ENCODE data around the gene VCL.
"Not testable (repeated sequence)": the region's sequence is repeated elsewhere in the genome, so short reads cannot be mapped to it uniquely, and the experiment has no call there.

The VCL gene

DNA sequence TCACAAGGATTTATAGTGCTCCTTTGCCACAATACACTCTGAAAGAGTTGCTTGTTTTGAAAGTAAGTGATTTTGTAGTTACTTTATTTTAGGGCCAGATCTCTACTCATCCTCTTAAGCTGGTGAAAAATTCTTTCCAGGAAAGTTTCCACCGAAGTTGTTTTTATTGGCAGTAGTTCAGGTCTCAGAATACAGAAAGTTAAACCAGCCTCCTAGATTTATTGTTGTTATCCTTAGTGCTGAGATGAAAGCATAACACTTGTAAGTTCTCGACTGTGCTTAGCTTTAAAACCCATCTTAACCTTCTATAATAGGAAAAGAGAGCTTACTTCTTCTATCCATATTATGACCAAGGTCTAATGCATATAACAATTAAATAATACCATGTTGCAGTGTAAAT, 147.2 kb downstream of the VCL start:
- Histone ChIP-seq H3K9ac (ENCODE audit: low read length) (no peak overlapping the region), H3K9me2 (replicated peaks; ENCODE audit: insufficient read depth, low read length) (no peaks in the 10 kb centered on the region), H3K4me2 (ENCODE audit: low read depth, low read length, poor library complexity, severe bottlenecking) (no peak overlapping the region), H4K20me1 (ENCODE audit: low read depth, low read length) (no peaks in the 10 kb centered on the region), H3K79me2 (ENCODE audit: insufficient read depth, low read length) (peaks cover 78% of the 10 kb centered on the region), H2AFZ (ENCODE audit: low read depth, low read length, severe bottlenecking) (no peak overlapping the region), H3K27me3 (ENCODE audit: low read length) (no peaks in the 10 kb centered on the region), H3K4me3 (ENCODE audit: insufficient read depth, low read length, poor library complexity, severe bottlenecking) (no peak overlapping the region), H3K9me3 (ENCODE audit: insufficient read depth, low read length) (no peaks in the 10 kb centered on the region), H3K36me3 (ENCODE audit: low read length) (0 out of 2 replicates have a peak, but pooled peaks cover 5% of the 10 kb centered on the region), H3K27ac (ENCODE audit: low read depth, low read length) (no peak overlapping the region), H3F3A (ENCODE audit: insufficient read depth) (no peaks in the 10 kb centered on the region; the same call in 1 of the 2 replicates)
- TF ChIP-seq CTCF (IDR thresholded peaks at IDR 0.05; ENCODE audit: insufficient read depth, low read length, poor library complexity, severe bottlenecking), result no peak
- TF ChIP-seq EZH2phosphoT487 (conservative IDR thresholded peaks at IDR 0.05; ENCODE audit: low read length), result no peak

- H3K36me3 ChIP-seq (ENCODE audit: low read length); H3K9ac ChIP-seq (ENCODE audit: low read length); H3K27ac ChIP-seq (ENCODE audit: low read depth, low read length); H2AFZ ChIP-seq (ENCODE audit: low read depth, low read length, severe bottlenecking); H3K27me3 ChIP-seq (ENCODE audit: low read length); H3K4me3 ChIP-seq (ENCODE audit: insufficient read depth, low read length, poor library complexity, severe bottlenecking); H3K9me3 ChIP-seq (ENCODE audit: insufficient read depth, low read length); H4K20me1 ChIP-seq (ENCODE audit: low read depth, low read length); H3F3A ChIP-seq (ENCODE audit: insufficient read depth); H3K9me2 ChIP-seq (replicated peaks; ENCODE audit: insufficient read depth, low read length); H3K4me2 ChIP-seq (ENCODE audit: low read depth, low read length, poor library complexity, severe bottlenecking): not testable (repeated sequence)
- peaks cover 70% of the 10 kb centered on the region for H3K79me2 ChIP-seq (ENCODE audit: insufficient read depth, low read length)
Observed at GRCh38 chr10:74146980-74147379, 149.1 kb downstream of the VCL start.

- no peaks in the 10 kb centered on the region for H3K27me3 ChIP-seq (ENCODE audit: low read length)
- no peaks in the 10 kb centered on the region for H3K9me3 ChIP-seq (ENCODE audit: insufficient read depth, low read length)
- peaks cover 54% of the 10 kb centered on the region for H3K79me2 ChIP-seq (ENCODE audit: insufficient read depth, low read length)
- H3K27ac ChIP-seq (ENCODE audit: low read depth, low read length), result peak within 1 kb of the TSS; percentile 84
- peak within 1 kb of the TSS; percentile 94 for H2AFZ ChIP-seq (ENCODE audit: low read depth, low read length, severe bottlenecking)
- no peaks in the 10 kb centered on the region for H3K9me2 ChIP-seq (replicated peaks; ENCODE audit: insufficient read depth, low read length)
- H3K9ac ChIP-seq (ENCODE audit: low read length), result peak within 1 kb of the TSS; percentile 83
- no peaks in the 10 kb centered on the region for H4K20me1 ChIP-seq (ENCODE audit: low read depth, low read length)
- TF ChIP-seq EZH2phosphoT487 (conservative IDR thresholded peaks at IDR 0.05; ENCODE audit: low read length) (no peak), CTCF (IDR thresholded peaks at IDR 0.05; ENCODE audit: insufficient read depth, low read length, poor library complexity, severe bottlenecking) (no peak)
- 0 out of 2 replicates have a peak, but pooled peaks cover 5% of the 10 kb centered on the region for H3K36me3 ChIP-seq (ENCODE audit: low read length)
- no peaks in the 10 kb centered on the region; the same call in 1 of the 2 replicates for H3F3A ChIP-seq (ENCODE audit: insufficient read depth)
- peak within 1 kb of the TSS; percentile 97 for H3K4me2 ChIP-seq (ENCODE audit: low read depth, low read length, poor library complexity, severe bottlenecking)
- peak within 1 kb of the TSS; percentile 69 for H3K4me3 ChIP-seq (ENCODE audit: insufficient read depth, low read length, poor library complexity, severe bottlenecking)
Observed at GRCh38 chr10:74150204-74150989, 152.5 kb downstream of the VCL start, which contains the start of gene AP3M1. Gene AP3M1 (minus strand): TSS chr10:74150828. CDS start chr10:74138379, 12,449 bp downstream.
